Medulla oblongata (tissue), 1 donor: ENCODE results near the gene R3HDM2.
"Not testable (repeated sequence)": the region's sequence is repeated elsewhere in the genome, so short reads cannot be mapped to it uniquely, and the experiment has no call there.

Source experiments
- DNase-seq: peaks from one replicate; pipeline ENCODE4 v3.0.0-alpha.2; 2015; ENCODE audit errors: extremely low spot score

The R3HDM2 gene

DNA sequence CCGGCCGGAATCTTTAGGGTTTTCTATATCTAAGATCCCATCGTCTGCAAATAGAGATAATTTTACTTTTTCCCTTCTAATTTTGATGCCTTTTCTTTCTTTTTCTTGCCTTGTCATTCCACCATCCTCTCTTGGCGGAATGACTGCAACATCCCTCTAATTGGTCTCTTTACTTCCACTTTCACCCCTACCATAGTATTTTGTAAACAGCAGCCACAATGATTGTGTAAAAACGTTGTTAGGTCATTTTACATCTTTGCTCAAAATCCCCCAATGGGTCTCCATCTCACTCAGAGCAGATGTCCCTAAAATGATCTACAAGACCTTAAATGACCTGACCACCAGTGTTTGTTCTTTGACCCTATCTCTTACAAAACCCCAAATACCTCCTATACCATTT is 99.9 kb downstream of the R3HDM2 start:
- no peak for DNase-seq

DNA sequence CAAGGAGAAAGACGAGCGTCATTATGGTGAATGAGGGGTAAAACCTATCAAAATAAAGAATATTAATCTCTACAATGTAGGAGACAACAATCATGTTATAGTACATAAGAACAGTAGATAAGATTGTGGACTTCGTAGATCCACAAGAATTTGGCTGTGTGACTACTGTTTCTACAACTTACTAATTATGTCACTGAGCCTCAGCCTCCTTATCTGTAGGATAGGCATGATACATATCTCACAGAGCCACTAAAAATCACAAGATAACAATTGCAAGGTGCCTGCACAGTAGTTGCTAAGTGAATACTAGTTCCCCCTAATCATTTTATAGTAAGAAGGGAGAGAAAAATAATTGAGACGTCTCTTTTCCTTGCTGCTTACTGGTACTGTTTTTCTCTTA is 101.6 kb downstream of the R3HDM2 start:
- no peak for DNase-seq

DNA sequence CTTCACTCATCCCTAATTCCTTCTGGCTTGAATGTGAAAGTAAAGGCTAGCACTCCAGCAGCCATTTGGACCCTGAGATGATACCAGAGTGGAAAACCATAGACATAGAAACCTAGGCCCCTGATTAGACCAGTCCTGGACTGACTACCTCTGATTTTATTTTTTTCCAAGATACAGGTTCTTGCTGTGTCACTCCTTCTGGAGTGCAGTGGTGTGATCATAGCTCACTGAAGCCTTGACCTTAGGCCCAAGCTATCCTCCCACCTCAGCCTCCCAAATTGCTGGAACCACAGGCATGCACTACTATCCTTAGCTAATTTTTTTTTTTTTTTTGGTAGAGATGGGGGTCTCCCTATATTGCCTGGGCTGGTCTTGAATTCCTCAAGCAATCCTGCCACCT is 105.4 kb downstream of the R3HDM2 start:
- DNase-seq: no peak

DNA sequence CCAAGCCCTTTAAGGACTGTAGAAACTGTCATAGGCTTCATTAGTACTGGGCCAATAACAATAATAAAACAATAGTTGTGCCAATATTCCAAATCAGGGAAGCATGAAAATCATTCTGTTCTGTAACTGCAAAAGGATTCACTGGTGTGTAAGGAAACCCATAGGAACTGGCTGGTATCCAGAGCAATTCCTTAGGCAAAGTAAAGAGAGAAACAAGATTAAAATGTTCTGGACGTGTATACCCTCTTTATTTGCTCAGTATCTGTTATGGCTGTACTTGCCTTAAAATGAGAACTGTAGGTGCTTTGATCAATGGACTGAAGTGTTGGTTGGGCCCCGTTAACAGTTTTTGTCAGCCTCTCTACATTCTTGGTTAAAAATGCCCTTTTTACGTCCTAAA is 107.4 kb downstream of the R3HDM2 start:
- no peak for DNase-seq

DNA sequence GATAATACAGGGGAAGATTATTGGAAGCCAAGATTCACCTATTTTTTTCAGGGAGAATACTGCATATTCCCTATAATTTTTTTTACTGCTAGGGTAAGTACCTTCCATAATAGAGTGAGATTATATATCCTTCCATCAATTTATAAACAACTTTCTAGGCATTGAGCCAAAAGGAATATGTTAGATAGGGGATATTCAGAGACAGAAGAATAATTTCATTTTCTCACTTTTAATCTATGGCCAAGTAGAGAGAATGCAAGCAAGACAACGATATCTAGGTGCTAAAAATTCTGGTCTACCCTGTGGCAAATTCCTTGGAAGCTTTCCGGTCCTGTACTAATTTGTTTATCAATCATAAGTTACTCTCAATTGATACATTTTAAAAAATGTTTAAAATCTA is 110.2 kb downstream of the R3HDM2 start:
- DNase-seq: no peak

DNA sequence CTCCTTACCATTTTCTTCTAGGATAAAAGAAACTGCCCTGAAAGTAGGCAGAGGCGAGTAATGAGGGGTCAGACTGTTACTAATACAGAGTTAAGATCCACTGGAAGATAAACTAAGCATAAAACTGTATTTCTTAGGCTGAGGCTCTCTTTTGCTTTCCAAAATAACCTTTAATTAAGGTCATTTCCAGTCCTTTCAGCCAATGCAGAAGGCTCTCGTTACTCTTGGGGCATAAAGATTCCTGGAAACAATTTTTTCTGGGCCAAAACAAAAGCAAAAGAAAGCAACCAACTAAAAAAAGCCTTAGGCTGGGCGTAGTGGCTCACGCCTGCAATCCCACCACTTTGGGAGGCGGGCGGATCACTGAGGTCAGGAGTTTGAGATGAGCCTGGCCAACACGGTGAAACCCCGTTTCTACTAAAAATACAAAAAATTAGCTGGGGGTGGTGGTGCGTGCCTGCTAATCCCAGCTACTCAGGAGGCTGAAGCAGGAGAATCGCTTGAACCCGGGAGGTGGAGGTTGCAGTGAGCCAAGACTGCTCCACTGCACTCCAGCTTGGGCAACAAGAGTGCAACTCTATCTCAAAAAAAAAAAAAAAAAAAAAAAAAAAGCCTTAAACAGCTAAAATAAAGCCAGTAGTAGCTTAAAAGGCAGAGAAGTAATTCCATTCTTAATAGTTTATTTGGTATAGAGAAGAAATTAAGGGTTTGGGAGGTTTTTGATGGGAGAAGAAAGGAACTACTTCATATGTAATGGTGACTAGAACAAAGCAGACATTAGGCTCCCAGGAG is 111.0 kb downstream of the R3HDM2 start:
- DNase-seq: no peak

DNA sequence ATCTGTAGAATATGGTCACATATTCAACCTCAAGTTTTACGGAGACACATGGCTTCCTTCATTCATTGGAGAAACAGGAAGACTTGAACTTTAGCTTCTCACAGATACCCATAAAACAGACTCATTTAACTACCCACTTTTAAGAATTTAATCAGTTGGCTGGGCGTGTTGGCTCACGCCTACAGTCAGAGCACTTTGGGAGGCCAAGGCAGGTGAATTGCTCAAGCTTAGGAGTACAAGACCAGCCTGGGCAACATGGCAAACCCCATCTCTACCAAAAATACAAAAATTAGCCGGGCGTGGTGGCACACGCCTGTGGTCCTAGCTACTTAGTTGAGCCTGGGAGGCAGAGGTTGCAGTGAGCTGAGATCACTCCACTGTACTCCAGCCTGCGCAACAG is 115.2 kb downstream of the R3HDM2 start:
- DNase-seq: no peak

DNA sequence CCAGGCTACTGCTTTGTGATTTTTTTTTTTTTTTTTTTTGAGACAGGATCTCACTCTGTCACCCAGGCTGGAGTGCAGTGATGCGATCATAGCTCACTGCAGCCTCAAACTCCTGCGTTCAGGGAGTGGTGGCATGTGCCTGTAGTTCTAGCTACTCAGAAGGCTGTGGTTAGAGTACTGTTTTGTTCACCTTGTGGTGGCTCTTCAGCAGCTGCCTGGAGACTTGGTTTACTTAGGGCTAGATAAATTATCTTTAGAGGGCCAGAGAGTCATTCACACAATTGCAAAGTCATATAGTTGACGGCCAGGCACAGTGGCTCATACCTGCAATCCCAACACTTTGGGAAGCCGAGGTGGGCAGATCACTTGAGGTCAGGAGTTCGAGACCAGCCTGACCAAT is 118.6 kb downstream of the R3HDM2 start:
- not testable (repeated sequence) for DNase-seq

DNA sequence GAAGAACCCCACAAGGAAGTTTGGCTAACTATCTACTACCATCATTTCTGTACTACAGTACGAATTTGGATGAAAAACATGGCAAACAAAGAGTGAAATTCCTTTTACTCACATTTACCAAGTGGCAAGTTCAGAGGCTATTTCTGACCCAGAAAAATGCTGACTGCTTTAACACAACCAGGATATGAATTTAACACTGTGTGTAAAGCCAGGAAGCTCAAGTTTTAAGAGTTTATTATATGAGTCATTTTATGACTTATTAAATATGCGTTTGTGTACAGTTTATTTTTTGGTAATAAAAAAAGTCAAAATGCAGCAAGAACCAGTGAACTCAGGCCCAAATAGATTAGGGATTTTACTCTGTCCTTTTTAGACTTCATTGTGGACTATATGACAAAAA is 121.4 kb downstream of the R3HDM2 start:
- DNase-seq: no peak

DNA sequence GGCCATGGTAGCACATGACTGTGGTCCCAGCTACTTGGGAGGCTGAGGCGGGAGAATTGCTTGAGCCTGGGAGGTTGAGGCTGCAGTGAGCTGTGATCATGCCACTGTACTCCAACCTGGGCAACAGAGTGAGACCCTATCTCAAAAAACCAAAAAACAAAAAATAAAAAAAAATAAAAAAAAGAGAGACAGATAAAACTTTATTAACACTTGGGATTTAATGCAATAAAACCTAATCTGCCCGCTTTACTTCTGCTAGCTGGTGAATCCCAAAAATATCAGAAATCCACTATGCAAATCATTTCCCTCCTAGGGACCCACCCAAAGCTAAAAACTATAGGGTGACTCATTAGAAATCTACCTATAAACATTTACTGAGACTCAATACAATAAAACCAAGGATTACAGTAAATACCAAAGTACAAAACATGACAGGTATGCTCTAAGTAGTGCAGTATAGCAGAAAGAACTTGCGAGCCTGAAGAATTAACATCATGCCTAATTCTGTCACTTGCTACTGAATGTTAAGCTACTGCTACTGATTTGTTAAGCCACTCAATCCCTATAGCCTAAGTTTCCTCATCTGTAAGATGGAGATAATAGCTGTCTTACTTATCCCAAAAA is 129.8 kb downstream of the R3HDM2 start:
- DNase-seq: no peak

DNA sequence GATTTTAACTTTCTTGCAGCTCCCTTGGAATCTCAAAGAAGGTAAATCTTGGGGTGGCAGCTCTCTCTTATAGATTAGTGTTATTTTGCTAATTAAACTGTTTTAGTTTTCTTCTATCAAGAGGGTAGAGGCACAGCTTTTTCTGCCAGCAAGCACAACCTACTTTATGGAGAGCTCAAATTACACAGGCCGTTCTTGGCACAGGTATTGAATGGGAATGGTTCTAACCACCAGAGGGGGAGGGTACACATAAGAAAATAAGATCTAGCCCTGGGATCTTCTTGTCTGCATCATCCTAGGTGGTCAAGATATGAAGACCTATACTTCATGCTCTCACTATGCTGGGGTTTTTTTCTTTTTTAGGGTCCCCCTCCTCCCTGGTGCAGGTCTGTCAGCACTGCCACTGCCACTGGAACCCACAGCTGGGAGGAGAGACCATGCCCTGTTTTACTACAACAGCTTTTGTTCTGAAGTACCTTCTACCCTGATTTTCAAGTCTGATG is 131.3 kb downstream of the R3HDM2 start:
- no peak for DNase-seq

DNA sequence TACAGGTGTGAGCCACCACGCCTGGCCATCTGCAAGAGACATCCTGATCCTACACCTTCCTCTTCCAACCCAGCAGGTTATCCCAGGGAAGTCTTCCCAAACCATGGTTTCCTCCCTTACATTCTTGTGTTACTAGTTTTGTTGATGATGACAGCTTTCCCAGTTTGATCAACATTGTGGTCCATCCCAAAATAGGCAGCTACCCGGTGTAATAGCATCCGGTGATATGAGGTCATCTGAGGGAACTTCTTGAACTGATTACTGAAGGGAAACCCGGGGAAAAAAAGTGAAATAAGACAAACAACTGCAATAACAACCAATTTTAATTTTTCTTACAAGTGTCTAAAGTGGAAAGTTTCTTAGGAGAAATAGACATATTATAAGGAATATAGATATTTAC is 134.6 kb downstream of the R3HDM2 start:
- DNase-seq: no peak

DNA sequence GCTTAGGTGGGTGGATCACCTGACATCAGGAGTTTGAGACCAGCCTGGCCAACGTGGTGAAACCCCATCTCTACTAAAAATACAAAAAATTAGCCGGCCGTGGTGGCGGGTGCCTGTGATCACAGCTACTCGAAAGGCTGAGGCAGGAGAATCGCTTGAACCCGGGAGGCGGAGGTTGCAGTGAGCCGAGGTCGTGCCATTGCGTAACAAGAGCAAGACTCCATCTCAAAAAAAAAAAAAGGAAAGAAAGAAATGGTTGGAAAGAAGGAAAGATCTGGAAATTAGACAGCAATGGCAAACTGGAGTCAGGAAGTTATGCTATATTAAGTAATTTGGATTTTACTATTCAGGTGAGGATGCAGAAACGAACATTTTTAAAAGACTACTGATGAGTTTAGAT is 148.8 kb downstream of the R3HDM2 start:
- DNase-seq: not testable (repeated sequence)

DNA sequence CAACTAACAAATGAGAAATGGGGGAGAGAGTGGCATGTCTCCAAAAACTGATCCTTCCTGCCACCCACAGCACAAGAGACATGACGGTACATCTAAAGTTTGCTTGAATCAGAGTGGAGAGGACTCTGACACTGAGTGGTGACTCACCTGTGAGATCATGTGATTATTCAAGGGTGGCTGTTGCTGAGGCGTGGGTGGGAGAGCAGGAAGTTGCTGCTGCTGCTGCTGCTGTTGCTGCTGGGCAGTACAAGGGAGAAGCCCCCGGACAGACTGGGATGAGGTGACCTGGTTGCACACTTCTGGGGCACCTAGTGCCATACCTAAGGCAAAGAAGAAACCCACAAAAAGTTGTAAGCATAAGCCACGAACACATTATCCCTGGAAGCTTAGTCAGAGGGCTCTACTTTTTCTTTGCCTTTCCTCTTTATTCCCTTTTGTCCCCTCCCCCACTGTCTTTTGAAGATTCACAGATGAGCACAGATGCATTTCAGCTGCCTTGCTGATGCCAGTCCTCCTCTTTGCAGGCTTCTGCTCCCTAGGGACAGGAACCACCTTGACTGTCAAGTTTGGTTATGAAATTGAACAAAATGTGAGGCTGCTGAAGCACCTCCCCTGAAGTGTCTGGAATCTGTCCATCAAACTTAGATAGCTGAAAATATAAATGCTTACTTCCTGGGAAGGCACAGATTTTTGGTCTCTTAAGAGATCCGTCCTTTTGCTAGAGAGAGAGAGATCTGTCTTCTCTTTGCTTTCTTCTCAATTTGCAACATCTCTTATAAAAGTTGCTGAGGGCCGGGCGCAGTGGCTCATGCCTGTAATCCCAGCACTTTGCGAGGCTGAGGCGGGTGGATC is 150.4 kb downstream of the R3HDM2 start:
- DNase-seq: no peak

DNA sequence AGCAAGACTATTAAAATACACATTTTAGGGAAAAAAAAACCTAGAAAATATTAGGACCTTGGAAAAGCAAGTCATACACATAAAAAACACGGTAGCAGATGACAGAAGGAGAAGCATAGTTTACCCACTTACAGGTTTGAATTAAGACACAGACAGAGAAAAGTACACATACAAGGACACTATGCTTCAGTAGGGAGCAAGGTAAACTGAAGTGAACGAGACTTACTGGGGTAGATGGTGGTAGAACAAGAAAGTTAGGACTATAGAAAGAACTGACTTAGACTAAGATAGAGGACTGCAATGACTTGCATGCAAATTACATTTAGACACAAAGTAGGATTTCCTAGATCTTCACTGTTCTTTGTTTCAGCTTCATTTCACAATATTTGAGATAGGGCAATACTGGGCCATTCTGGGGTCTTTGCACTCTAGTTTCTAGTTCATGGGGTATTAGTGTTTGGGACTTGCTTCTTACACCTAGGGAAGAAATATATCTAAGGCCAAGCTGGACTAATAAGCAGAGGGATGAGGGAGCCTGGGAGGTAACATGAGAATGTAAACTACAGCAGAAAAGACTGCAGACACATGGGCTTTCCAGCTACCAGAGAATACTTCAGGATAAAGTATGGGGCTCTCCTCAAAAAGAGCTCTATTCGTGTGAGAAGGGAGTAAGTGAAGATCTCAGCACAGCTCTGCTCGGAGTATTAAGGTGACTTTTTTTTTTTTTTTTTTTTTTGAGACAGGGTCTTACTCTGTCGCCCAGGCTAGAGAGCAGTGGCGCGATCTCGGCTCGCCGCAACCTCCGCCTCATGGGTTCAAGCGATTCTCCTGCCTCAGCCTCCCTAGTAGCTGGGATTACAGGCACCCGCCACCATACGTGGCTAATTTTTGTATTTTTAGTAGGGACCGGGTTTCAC is 152.1 kb downstream of the R3HDM2 start:
- DNase-seq: no peak

DNA sequence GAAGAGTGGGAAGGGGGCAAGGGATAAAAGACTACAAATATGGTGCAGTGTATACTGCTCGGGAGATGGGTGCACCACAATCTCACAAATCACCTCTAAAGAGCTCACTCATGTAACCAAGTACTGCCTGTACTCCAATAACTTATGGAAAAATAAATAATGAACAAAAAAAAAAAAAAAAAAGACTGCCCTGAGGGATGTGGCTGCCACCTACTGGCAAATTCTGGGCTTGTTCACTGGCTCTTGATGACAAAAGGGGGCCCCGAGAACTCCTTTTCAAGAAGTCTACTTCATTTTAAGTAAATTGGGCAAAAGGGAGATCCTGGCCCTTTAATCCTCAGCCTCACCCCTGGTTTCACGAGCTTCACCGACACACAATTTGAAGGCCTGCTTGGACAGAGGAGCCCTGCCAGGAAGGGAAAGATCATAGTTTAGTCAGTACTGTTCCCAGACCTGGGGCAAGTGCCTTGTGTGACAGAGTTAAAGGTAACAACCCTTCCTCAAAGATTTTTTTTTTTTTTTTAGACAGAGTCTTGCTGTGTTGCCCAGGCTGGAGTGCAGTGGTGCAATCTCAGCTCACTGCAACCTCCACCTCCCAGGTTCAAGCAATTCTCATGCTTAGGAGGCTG is 153.8 kb downstream of the R3HDM2 start:
- no peak for DNase-seq

DNA sequence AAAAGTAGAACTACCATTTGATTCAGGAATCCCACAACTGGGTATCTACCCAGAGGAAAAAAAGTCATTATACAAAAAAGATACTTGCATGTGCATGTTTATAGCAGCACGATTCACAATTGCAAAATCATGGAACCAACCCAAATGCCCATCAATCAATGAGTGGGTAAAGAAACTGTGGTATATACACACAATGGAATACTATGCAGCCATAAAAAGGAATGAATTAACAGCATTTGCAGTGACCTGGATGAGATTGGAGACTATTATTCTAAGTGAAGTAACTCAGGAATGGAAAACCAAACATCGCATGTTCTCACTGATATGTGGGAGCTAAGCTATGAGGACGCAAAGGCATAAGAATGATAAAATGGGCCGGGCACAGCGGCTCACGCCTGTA is 154.6 kb downstream of the R3HDM2 start:
- not testable (repeated sequence) for DNase-seq

DNA sequence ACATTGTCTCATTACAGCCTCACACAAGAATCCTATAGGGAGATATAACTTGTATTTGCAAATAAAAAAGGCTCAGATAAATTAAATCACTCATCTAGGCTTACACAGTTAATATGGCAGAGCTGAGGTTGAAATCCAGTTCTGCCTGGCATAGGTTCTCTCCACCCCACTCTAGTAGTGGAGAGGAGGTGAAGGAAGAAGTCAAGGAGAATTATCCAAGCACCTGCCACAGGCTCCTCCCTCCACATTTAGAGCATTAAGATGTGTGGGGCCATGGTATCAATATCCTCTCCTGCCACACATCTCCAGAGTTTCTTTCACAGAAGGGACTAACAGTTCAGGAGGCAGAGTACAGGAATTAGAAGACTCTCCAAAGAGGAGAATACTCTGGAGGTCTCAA is 157.3 kb downstream of the R3HDM2 start:
- DNase-seq: no peak

DNA sequence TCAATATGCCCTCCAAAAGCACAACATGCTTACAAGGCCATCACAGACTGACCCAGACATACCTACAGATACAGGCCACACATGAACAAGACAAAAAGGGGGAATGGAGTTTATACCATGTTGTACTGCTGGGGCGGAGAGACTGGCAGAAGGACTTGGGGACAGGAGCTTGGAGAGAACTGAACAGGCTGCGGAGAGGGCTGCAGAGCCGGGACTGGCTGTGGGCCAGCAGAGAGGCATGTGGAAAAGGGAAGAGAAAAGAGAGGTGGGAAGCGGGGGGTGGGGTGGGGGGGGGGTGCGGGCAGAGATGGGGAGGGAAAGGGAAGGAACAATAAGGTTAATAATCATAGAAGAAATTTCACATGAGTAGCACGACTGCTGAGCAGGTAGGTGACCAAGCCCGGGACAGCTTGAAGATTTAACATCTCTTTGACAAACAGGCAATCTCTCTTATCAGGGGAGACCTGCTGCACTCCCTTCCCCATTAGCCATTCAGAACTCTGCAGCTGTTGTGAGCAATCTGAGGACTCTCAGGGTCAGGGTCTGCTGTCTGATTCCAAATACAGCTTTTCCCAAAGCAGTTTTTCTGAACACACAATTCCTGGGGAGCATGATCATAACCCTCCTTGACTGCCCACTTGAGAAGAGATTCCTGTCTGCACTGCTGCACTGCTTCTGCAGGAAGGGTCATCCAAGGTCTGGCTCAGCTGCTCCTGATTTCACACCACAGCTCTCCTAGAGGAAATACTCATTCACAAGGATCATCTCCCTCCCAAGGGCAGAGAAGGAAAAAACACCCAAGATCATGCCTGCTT is 158.3 kb downstream of the R3HDM2 start:
- no peak for DNase-seq

DNA sequence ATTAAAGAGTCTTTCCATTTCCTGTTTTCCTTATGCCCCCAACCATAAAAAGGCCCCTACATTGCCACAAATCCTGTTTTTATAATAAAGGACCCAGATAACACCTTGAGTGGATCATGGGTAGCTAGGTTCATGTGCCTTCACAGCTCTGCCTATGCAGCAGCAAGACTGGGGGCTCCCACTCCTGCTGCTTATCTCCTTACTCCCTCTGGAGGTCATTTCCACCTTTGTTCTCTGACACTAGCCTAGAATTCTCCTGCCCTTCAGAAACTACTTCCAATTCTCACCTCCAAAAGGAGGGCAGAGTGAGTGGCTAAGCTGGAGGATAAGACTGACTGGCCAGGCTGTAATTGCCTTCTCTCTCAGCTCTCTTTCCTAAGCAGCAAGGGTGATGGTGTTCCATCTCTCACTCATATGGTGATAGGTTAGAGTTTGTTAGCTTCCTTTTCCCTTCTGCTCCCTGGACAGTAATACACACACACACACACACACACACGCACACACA is 159.8 kb downstream of the R3HDM2 start:
- no peak for DNase-seq
